B cell (primary cell): ENCODE measurements around the gene NOXA1. TPM values are rescaled to one million over a fixed set of nuclear protein-coding genes. Genes with fewer than 3 reads are reported as not detected.

Experiments used
- ATAC-seq: fragments of 200-7000 bp; cut with Tn5 transposase; one replicate; pipeline ENCODE4 v1.10.0; 2021; ENCODE audit warnings: low read depth, mild to moderate bottlenecking, moderate number of reproducible peaks, moderate library complexity
- CTCF ChIA-PET: fragments of 350-600 bp; sonication (Branson Sonifier 250); formaldehyde crosslinking; loops from one replicate; lab custom pipeline; 2021; ENCODE audit warnings: antibody characterized with exemption, inconsistent platforms; lab: Charles Lee
- POLR2A ChIA-PET: fragments of 350-600 bp; sonication (Branson Sonifier 250); formaldehyde crosslinking; loops from one replicate; lab custom pipeline; 2021; ENCODE audit warnings: antibody characterized with exemption; lab: Charles Lee
- DNase-seq: peaks from one replicate; pipeline ENCODE4 v3.0.0; 2013
- H2AFZ ChIP-seq: 2 replicates; pipeline ENCODE4 v1.6.1; 2012; ENCODE audit warnings: mild to moderate bottlenecking, low read depth, low read length; ENCODE audit not compliant: insufficient read depth, poor library complexity, severe bottlenecking
- H3K27ac ChIP-seq, 2 donors: 1 replicate in 1 of 2; 2 replicates in 1 of 2; pipeline ENCODE4 v1.5.1; 2012 to 2013; ENCODE audit warnings: low read length in 2 of 2, mild to moderate bottlenecking in 2 of 2, moderate library complexity in 1 of 2
- H3K27me3 ChIP-seq, 4 experiments: fragments of 200-600 bp in 1 of 4; sonication (generic) in 1 of 4; replicated peaks in 1 of 4; 1 replicate in 2 of 4; 2 replicates in 2 of 4; pipeline versions ENCODE4 v1.6.1 to v1.7.0; 2013 to 2016; ENCODE audit warnings: low read length in 3 of 4, mild to moderate bottlenecking in 2 of 4, mixed read lengths in 1 of 4, moderate library complexity in 1 of 4; ENCODE audit not compliant: insufficient read depth in 4 of 4, control insufficient read depth in 3 of 4; ENCODE audit errors: control extremely low read depth in 1 of 4
- H3K36me3 ChIP-seq, 2 experiments: replicated peaks in 1 of 2; 1 replicate in 1 of 2; 2 replicates in 1 of 2; pipeline versions ENCODE4 v1.6.1 to v1.7.1; 2013; ENCODE audit warnings: low read length in 1 of 2; ENCODE audit not compliant: insufficient read depth in 2 of 2, control insufficient read depth in 1 of 2; ENCODE audit errors: control extremely low read depth in 1 of 2, extremely low read depth in 1 of 2
- H3K4me1 ChIP-seq, 2 donors: fragments of 200-600 bp in 1 of 2; sonication (generic) in 1 of 2; 1 replicate in 1 of 2; 2 replicates in 1 of 2; pipeline versions ENCODE4 v1.5.1 to v1.6.1; 2013 to 2017; ENCODE audit warnings: low read length in 2 of 2; ENCODE audit not compliant: control insufficient read depth in 2 of 2, insufficient read depth in 2 of 2
- H3K4me2 ChIP-seq: replicated peaks from 2 replicates; pipeline ENCODE3; 2012; ENCODE audit warnings: mild to moderate bottlenecking, low read depth, low read length; ENCODE audit not compliant: poor library complexity, severe bottlenecking
- H3K4me3 ChIP-seq, 5 experiments: fragments of 200-600 bp in 1 of 5; sonication (generic) in 1 of 5; 1 replicate in 3 of 5; 2 replicates in 2 of 5; pipeline versions ENCODE4 v1.5.1 to v1.7.0; 2011 to 2016; ENCODE audit warnings: low read length in 4 of 5, mild to moderate bottlenecking in 4 of 5, low read depth in 2 of 5, control low read depth in 1 of 5, moderate library complexity in 1 of 5; ENCODE audit not compliant: insufficient read depth in 1 of 5; ENCODE audit errors: control extremely low read depth in 1 of 5, extremely low read depth in 1 of 5
- H3K79me2 ChIP-seq: fragments of 200-600 bp; sonication (generic); one replicate; pipeline ENCODE4 v1.6.0; 2016; ENCODE audit warnings: low read length; ENCODE audit not compliant: control insufficient read depth, insufficient read depth
- H3K9ac ChIP-seq: fragments of 200-600 bp; sonication (generic); 2 replicates; pipeline ENCODE4 v1.6.1; 2017; ENCODE audit warnings: mild to moderate bottlenecking, low read length, moderate library complexity
- H3K9me3 ChIP-seq, 3 donors: one replicate each; pipeline versions ENCODE4 v1.6.1 to v1.7.1; 2013; ENCODE audit warnings: low read length in 2 of 3; ENCODE audit not compliant: control insufficient read depth in 2 of 3, insufficient read depth in 1 of 3; ENCODE audit errors: control extremely low read depth in 1 of 3
- H4K20me1 ChIP-seq: 2 replicates; pipeline ENCODE4 v1.6.0; 2012; ENCODE audit warnings: mild to moderate bottlenecking, low read length; ENCODE audit not compliant: insufficient read depth, control insufficient read depth, poor library complexity, severe bottlenecking
- H3K27ac Mint-ChIP-seq: one replicate; pipeline ENCODE4 v1.8.0; 2021; ENCODE audit warnings: mixed read lengths
- H3K27me3 Mint-ChIP-seq: one replicate; pipeline ENCODE4 v1.8.0; 2021; ENCODE audit warnings: mixed read lengths
- H3K4me1 Mint-ChIP-seq: one replicate; pipeline ENCODE4 v1.8.0; 2021; ENCODE audit warnings: mixed read lengths
- H3K4me3 Mint-ChIP-seq: one replicate; pipeline ENCODE4 v1.8.0; 2021; ENCODE audit warnings: mixed read lengths
- H3K9me3 Mint-ChIP-seq: one replicate; pipeline ENCODE4 v1.8.0; 2022; ENCODE audit warnings: mixed read lengths; ENCODE audit not compliant: insufficient read depth
- EZH2 ChIP-seq: IDR thresholded peaks from 2 replicates; pipeline ENCODE4 v1.6.1; 2012; ENCODE audit warnings: borderline replicate concordance, low read depth, mild to moderate bottlenecking, moderate library complexity, low read length; ENCODE audit not compliant: insufficient read depth, poor library complexity, severe bottlenecking
- WGBS: methylation state at CpG from one replicate; pipeline ENCODE4 v1.1.5; 2013; ENCODE audit warnings: missing lambda C conversion rate; ENCODE audit not compliant: insufficient coverage; 5-methylcytosine and 5-hydroxymethylcytosine counted together
- intact Hi-C: fragments of 100-400 bp; cut with micrococcal nuclease; formaldehyde crosslinking; loops from one replicate; pipeline ENCODE4 v1.10.0; 2022
- polyA plus RNA-seq: library from polyadenylated mRNA; depleted of rRNA; stranded (reverse); fragments of >200 nt; gene quantifications from 2 replicates; pipeline ENCODE4 v1.2.3, GENCODE V29; 2012
- total RNA-seq, 2 donors: library from RNA; stranded (reverse); fragments of 120-200 nt in 1 of 2; gene quantifications; 1 replicate in 1 of 2; 2 replicates in 1 of 2; pipeline versions ENCODE4 v1.2.3 to v1.2.4, GENCODE V29; 2013 to 2022
- TF ChIP-seq, protein P1 (sequence below): fragments of 200-600 bp; IDR thresholded peaks from one replicate; pipeline ENCODE4 v1.8.0; 2022; ENCODE audit warnings: antibody characterized with exemption, mild to moderate bottlenecking

NOXA1 gene
- total and polyA plus RNA-seq, 2 donors (not counting 1 experiment from before 2014, with no cell fraction given), result 5.7 to 7.7 TPM

DNA sequence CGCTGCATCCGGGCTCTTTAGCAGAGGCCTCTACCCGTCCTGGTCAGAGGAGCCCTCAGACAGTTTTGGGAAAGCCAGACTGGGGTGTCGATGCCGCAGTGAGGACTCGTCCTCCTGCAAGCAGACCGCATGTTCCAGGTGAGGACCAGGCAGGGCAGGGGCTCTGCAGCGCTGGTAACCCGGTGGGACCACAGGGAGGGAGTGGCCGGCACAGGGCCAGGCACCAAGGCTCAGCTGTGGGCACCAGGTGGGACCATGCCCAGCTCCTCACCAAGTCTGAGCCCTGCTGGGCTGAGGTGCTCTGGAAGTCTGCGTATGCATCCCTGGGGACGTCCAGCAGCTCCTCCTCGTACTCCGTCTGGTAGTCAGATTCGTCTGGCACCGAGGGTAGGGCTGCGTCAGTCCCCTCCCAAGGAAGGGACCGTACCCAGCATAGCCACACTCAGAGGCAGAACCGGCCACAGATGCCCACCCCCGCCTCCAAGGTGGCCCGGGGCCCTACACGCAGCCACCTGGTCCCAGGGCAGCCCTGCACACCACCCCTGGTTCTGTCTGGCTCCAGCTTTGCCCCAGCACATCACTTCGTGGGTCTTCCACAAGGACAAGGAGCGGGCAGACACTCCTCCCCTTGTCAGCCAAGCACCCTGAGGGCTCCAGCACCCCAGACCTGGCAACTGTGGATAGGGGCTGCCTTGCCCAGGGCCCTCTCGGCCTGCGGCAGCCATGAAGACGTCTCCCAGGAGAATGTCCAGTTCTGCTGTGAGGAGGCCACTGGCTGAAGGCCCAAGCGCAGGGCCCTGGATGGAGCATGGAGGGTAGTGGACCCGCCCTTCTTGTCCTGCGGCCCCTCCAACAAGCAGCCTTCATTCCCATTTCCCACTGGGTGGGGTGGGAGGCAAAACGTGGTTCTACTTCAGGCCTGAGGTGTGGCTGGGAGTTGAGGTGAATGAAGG, 37.4 kb downstream of the NOXA1 start:
- Histone ChIP-seq H4K20me1 (peaks cover 9% of the 10 kb centered on the region), H3K36me3 (peaks cover 0 to 3% of the 10 kb centered on the region in 2 experiments), H3K27ac (no peak overlapping the region), H3K4me2 (peak overlapping the region; percentile 99), H2AFZ (no peak overlapping the region), H3K27me3 (no peaks in the 10 kb centered on the region), H3K79me2 (peaks cover 6% of the 10 kb centered on the region), H3K4me1 (peaks cover 39 to 45% of the 10 kb centered on the region in 2 donors), H3K9me3 (peaks cover 0 to 4% (median 0%) of the 10 kb centered on the region in 3 donors), H3K9ac (no peak overlapping the region), H3K4me3 (peak overlapping the region in 1 of 5 experiments; percentile 52)
- CTCF ChIA-PET, result no interaction called here
- Mint-ChIP-seq H3K27ac (peak overlapping the region; percentile 59), H3K27me3 (no peaks in the 10 kb centered on the region), H3K4me3 (peak overlapping the region; percentile 37), H3K4me1 (peaks cover 25% of the 10 kb centered on the region), H3K9me3 (no peaks in the 10 kb centered on the region)
- DNase-seq, result peak; percentile 43
- WGBS, result 97% methylated on average over 28 of the region's 31 CpGs
- POLR2A ChIA-PET, result interaction anchor here (0.6 to 2.2 kb wide), 2 partner anchors 37 to 179 kb away, joined by 3 to 13 read pairs; partner anchors contain the start of genes EXD3 and NOXA1
- TF ChIP-seq EZH2, result no peak
- TF ChIP-seq, protein P1, sequence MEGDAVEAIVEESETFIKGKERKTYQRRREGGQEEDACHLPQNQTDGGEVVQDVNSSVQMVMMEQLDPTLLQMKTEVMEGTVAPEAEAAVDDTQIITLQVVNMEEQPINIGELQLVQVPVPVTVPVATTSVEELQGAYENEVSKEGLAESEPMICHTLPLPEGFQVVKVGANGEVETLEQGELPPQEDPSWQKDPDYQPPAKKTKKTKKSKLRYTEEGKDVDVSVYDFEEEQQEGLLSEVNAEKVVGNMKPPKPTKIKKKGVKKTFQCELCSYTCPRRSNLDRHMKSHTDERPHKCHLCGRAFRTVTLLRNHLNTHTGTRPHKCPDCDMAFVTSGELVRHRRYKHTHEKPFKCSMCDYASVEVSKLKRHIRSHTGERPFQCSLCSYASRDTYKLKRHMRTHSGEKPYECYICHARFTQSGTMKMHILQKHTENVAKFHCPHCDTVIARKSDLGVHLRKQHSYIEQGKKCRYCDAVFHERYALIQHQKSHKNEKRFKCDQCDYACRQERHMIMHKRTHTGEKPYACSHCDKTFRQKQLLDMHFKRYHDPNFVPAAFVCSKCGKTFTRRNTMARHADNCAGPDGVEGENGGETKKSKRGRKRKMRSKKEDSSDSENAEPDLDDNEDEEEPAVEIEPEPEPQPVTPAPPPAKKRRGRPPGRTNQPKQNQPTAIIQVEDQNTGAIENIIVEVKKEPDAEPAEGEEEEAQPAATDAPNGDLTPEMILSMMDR, result no peak
- intact Hi-C loops, result no loop called here
- ATAC-seq, result no peak

DNA sequence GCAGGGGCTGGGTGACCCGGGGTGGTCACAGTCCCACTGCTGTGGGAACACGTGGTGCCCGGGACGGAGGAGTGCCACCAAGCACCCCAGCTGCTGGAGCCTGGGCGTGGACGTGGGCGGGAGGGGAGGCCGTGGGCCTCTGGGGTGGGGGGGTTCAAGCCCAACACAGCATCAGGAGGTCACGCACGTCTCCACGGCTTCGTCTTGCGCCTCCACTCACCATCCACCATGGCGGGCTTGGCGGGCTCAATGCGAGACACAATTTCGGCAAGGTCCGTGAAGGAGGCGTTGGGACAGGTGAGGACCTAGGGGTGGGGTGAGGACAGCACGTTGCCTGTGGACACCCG, 38.1 kb downstream of the NOXA1 start:
- Histone ChIP-seq H3K4me1 (peaks cover 39 to 44% of the 10 kb centered on the region in 2 donors), H3K27me3 (no peaks in the 10 kb centered on the region), H3K27ac (peak overlapping the region; percentile 84 to 89), H3K36me3 (peaks cover 0 to 3% of the 10 kb centered on the region in 2 experiments), H4K20me1 (peaks cover 9% of the 10 kb centered on the region), H3K9me3 (peaks cover 0 to 4% (median 0%) of the 10 kb centered on the region in 3 donors), H3K79me2 (peaks cover 6% of the 10 kb centered on the region), H3K4me3 (peak overlapping the region in 4 of 5 experiments; percentile 29 to 56 (median 48)), H3K4me2 (peak overlapping the region; percentile 99), H2AFZ (peak overlapping the region; percentile 77), H3K9ac (peak overlapping the region; percentile 65)
- no peak for ATAC-seq
- Mint-ChIP-seq H3K9me3 (no peaks in the 10 kb centered on the region), H3K4me3 (peak overlapping the region; percentile 79), H3K27ac (peak overlapping the region; percentile 59), H3K27me3 (no peaks in the 10 kb centered on the region), H3K4me1 (peaks cover 21% of the 10 kb centered on the region)
- TF ChIP-seq EZH2, result no peak
- TF ChIP-seq, protein P1, result no peak
- WGBS, result 63% methylated on average over 10 of the region's 21 CpGs
- intact Hi-C loops, result no loop called here
- ChIA-PET CTCF (interaction anchor here (1.0 to 1.3 kb wide), 3 partner anchors 13 to 39 kb away, joined by 4 to 6 read pairs (median 4); partner anchors contain the start of genes EXD3 and NOXA1), POLR2A (interaction anchor here (0.7 to 1.0 kb wide), 4 partner anchors 73 to 700 kb away, joined by 3 to 5 read pairs (median 4); partner anchors contain the start of gene MAN1B1)
- no peak for DNase-seq
